ENCODE measurements around the gene YAP1.
"Not testable (repeated sequence)": the region's sequence is repeated elsewhere in the genome, so short reads cannot be mapped to it uniquely, and the experiment has no call there.

The YAP1 gene

DNA sequence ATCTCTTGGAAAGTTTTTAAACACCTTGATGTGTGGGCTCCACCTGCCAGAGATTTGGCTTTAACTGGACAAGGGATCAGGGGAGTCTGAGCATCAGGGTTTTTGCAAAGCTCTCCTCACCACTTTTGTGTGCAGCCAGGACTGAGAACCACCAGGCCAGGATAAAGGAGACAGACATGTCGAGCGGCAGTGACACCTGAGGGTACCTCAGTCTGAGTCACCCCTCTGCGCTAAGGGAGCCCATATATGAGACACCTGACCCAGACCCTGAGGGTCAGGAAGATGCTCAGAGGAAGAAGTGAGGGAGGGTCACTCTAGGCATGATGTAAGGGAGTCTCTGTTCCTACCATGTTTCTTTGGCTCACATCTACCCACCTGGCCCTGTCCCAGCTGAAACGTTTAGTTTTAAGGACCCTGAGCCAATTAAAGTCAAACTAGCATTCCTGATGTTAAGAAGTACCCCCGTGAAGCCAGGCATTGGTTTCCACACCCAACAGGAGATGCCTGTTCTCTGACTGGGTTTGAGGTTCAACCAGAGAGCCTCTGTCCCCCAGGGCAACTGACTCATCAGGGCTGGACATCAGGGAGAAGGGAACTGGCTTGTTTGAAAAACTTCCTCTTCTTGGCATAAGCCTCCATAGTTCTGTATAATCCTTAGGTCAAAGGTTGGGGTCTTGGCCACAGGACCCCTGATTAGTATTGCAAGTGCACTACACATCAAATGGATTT lies 134.6 kb downstream of the YAP1 start:
- no peak for DNase-seq

DNA sequence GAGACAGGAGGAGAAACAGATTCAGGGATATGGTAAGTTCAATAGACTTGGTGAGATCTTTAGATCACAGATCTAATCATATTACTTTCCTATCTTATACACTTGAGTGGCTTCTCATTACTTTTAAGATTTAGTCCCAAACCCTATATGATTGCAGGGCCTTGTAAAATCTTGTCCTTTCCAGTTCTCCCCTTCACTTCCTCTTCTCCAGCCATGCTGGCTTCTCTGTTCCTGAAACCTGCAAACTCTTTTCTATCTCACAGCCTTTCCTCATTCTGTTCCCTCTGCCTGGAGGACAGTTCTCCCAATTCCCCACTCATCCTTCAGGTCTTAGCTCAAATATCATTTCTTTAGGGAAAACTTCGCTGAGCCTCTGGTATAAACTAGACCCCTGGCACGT lies 141.2 kb downstream of the YAP1 start:
- no peak for DNase-seq

DNA sequence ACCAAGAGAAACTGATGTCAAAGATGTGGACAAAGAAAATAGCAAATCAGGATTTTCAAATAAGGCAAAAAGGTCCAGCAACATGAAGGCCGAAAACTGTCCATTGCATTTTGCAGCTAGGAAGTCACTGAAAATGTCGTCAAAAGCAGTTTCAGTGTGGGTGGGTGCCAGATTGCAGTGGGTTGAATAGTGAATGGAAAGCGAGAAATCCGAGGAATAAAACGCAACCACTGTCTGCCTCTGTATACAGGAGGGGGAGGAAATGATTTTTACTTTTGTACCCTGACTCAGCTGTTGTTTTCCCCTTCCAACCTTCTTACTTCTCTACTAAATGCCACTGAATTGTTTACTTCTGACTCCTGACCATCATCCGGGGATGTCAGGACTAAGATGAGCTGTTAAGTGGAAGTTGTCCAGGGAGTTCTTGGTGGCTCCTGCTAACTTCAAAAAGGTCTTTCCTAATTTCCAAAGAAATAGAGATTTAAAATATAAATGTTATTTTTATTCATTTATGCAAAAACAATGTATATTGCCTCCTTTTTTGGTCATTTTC lies 142.2 kb downstream of the YAP1 start:
- DNase-seq: no peak

DNA sequence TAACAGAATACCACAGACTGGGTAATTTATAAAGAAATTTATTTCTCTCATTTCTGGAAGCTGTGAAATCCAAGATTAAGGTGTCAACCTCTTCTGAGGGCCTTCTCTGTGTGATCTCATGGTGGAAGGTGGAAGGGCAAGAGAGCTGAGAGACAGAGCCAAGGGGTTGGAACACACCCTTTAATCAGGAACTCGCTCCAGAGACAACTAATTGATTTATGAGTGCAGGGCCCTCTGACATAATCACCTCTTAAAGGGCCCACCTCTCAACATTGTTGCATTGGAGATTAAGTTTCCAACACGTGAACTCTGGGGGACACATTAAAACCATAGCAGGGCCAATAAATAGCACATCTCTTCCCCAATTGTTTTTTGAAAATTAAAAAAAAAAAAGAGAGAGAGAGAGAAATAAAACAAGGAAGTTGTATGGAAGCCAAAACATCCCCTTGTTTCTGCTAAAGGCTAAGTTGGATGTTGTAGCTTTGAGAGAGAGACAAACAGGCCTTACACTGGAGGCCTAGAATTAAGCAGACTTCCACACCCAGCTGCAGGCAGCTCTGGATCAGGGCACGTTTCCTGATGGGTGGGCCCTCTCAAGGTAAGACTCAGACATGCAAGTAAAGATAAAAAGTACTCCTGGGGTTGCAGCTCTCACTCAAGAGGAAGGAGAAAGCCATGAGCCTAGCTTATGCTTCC lies 142.9 kb downstream of the YAP1 start:
- DNase-seq: no peak

DNA sequence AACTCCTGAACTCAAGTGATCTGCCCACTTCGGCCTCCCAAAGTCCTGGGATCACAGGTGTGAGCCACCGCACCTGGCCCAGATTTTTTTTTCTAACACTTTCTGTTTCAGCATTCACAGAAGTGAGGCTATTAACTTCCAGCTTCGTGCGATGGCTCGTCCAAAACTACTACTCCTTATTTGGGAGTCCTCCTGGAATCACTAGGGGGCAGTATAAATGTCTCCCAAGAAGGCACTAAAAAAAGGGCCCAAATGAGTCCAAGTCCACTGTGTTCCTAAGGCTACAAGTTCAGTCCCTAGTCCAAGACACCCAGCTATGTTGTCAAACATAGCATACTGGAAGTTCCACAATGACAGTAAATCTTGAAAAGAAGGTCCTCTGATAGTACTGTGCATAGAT lies 143.8 kb downstream of the YAP1 start:
- DNase-seq: no peak

DNA sequence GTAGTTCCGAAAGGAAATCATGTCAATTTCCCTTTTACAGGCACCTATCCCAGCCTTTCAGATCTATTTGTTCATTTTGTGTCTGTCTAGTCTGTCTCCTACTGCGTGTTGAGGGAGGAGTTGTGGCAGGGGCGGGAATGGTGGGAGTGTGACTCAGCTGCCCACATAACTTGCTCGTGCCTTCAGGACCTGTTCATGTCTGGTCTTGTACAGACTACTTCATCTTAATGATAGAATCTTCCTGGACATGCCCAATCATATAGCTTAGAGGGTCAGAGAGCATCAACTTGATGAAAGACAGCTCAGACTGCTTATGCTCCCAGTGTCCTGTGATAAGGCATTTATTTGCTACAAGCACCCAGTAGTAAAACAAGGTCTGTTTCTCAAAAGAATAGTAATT lies 146.0 kb downstream of the YAP1 start:
- no peak for DNase-seq

DNA sequence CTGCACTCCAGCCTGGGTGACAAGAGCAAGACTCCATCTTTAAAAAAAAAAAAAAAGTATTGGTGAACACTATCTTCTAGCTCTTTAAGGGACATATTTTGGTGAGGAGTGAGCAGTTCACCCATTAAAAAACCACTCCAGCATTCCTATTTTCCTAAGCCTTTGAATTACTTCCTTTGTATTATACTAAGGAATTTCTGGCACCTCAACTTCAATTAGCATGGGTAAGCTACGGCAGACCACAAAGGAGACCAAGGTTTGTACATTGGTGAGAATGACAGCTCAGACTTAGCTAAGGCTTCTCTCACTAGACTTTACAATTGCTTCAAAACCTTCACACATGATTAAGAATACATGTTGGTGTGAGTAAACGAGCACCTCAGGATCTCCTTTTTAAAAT lies 150.0 kb downstream of the YAP1 start:
- no peak for DNase-seq

DNA sequence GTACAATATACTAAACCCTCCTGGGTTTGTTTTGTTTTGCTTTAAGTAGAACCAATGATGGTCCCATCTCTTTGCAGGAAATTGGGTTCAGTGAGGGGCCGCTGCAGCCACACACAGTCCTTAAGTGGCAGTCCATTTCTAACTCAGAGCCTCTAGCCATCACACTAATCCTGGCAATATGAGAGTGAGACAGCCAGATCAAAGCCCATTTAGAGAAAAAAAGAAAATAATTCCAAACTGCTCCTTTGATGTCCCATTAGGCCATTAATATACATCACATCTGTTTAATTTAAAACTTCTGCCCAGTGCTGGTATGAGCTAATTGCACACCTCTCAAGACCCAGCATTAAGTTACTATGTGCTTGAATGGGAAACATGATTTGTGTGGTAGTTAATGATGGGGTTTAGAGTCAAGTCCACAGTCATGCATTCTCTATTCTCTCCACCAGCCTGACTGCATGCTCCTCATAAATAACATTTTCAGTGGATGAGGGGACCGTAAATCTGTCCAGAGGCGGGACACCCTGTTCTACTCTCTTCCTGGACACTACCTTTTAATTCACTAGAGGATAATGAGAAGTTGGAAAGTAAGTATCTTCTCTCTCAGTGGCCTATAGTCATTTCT lies 153.2 kb downstream of the YAP1 start:
- DNase-seq: no peak

DNA sequence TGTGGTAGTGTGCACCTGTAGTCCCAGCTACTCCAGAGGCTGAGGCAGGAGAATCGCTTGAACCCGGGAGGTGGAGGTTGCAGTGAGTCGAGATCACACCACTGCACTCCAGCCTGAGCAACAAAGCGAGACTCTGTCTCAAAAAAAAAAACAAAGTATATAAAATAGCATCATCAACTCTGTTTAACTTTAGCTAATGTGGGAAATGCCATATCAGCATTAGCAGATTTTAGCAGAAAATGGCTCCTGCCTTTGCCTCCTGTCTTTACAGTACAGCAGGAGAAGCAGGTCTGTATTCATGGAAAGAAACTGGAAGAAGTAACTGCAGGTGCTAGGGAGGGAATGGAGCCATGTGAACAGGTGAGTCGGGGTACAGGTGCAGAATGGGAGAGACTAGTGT lies 154.5 kb downstream of the YAP1 start:
- DNase-seq: not testable (repeated sequence)

DNA sequence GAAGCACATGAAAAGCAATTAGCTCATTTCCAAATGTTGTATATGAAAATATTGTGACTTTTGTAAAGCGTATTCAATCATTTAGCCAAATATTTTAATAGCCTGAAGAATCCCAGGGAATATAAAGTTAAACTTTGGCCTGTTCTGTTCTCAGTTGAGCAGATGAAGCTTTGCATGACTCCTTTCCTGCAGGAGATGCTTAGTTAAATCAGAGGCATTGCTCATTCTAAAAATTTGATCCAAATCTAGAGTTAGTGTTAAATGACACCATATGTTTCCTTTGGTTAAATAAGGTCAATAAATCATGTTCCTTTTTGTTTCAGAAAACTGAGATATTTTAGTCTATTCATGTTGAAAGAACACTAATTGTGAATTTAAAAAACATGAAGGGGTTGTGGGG lies 155.9 kb downstream of the YAP1 start:
- no peak for DNase-seq

DNA sequence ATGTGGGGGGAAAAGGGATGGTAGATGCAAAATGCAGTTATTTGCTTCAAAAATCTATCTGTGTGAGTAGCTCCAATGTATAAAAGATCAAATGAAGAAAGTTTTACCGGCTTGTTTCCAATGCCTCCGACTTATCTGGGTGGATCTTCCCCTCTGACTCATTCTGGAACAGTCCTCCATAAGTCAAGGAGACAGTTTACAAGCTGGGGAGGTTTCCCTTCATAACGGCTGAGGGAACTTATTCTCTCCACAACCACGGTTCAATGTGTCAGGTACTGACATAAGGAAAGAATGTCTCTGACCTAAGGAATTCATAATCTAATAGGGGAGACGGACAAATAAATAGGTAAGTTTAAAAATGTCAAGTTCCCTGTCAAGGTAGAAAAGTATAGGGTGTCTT lies 157.4 kb downstream of the YAP1 start:
- no peak for DNase-seq

DNA sequence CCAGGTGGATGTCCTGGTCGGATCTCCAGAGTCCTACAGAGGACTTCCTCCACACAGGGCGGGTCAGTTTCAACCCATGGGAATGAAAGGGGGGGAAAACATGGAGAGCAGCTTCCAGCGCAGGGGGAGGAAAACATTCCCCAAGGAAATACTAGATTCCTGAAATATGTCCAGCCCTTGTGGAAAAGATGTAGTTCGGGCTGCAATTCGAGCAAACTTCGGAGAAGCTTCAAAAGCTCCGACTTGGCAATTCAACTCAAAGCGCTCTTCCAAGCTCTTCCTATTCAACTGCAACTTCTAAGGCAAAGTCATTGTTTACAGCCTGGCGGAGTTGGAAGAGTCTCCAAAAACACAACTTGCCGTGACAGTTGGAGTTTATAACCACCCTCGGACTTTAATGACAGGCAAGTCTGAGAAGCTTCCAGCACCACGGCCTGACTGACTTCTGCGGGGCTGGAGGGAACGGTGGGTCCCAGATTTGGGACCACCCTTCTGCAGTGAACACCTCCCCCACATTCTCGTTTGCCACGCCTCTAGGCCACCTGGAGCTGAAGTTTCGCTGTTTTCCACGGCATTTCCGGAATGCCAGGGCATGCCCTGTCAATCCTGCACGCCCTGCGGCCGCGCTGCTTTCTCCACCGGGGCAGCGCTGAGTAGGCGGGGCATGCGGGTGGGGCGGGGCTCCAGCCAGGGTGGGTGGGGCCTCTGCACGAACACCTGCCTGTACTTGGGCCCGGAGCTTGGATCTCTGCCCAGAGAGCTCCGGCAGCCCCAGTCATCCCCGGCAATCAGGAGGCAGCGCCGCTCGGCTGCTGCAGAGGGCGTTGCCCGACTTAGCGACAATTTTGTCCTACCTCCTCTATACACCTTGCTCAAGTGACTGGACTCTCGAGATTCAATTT lies 158.1 kb downstream of the YAP1 start:
- peak; percentile 70 for DNase-seq

DNA sequence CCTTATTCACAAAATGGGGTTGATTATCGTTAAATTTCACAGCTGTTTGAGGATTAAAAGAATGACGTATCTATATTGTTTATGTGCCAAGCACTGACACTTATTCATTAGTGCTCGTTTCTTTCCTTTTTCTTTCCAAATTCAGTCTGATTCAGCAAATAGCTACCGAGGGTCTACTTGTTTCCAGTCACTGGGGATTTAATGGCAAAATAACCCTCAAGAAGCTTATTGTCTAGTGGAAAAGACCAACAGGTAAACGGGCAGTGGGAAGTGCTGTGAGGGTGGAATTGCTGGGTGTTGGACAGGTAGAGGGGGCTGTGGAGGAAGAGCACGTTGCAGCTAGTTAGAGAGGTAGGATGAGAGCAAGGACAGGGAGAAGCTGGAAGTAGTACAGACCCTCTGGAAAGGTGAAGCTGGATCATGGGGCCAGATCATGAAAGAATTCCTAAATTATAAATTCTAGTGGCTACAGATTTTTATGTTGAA lies 158.8 kb downstream of the YAP1 start:
- no peak for DNase-seq

DNA sequence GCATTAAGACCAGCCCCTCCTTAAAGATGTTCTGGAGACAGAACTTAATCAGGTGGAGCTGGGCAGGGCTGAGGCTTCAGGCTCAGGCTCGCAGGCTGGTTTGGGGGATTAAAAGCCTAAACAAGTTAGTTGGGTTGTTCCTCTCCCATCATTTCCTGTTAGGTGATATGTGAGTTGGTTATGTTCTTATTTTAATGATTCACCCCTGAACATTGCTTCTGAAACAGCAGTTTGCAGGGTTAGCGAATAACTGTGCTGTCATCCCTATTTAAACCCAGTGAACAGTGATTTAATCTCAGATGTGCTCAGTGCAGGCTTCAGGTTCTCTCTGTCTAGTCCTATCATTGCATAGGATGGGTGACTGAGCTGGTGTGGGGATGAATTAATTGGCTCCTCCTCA lies 159.7 kb downstream of the YAP1 start:
- no peak for DNase-seq

DNA sequence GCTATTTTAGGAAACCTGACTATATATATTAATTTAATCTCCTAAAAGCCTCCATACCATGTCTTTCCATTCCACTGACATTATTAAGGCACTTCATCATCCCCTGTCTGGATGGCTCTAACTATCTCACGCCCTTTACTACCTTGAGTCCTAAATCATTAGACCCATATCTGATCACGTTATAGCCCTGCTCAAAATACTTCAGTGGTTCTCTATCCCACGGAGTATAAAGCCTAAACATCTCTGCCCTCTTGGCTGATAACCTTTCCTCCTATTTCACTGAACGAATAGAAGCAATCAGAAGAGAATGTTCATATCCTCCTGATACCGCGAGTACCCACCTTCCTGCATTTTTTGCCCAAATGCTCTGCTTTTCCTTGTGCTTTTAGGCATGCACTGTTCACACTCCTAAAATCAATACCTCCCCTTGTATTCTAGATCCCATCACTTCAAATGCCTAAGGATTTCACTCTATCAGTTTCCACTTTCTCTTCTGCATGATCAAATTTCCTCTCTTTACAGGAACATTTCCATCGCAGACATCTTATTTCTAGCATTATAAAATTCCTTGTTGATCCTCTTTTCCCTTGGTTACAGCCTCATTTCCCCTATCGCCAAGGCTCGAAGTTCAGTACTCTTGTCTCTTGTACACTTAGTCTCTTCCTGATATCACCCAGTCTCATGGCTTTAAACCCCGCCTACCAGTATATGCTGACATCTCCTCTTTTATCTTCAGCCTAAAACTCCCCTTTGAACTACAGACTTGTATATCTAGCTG lies 162.0 kb downstream of the YAP1 start:
- no peak for DNase-seq

DNA sequence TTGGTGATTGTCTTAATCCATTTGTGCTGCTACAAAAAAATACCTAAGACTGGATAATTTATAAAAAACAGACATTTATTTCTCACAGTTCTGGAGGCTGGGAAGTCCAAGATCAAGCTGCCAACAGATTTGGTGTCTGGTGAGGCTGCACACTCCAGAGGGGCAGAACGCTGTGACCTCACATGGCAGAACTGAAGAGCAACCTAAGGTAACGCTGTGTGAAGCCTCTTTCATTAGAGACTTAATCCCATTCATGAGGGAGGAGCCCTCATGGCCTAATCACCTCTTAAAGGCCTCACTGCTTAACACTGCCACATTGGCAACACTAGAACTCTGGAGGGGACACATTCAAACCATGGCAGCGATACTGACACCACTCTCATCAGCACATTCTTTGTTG lies 164.4 kb downstream of the YAP1 start:
- no peak for DNase-seq

DNA sequence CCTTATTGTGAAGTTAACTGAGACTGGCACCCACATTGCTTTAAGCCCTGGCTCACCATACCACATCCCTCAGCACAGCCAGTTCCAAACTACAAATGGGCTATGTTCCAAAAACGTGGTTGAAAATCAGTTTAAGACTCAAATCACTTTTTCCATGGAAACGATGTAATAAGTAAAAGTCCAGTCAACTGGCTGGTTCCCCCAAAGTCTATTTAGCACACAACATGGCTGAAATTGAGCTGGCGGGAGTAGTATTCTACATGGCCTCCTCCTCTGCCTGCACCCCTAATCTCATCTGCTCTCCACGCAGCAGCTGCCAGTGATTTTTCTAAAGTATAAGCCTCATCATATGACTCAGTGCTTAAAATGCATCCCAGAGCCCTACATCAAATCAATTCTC lies 166.1 kb downstream of the YAP1 start:
- no peak for DNase-seq

DNA sequence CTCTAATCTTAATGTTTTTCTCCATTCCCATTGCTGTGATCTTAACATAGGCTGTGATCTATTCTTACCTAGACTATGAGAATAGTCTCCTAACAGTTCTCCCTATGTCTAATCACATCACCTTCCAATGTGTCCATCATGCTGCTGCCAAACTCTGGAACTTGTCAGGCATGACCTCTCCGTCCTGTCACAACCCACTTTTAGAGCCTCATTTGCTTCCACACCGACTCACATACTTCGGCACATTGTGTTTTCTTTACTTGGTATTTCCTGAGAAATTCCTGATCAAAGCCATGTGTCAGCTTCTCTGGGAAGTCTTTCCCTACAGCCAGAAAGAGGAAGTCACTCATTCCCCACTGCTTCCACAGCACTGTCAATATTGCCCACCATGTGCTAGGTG lies 166.5 kb downstream of the YAP1 start:
- no peak for DNase-seq

DNA sequence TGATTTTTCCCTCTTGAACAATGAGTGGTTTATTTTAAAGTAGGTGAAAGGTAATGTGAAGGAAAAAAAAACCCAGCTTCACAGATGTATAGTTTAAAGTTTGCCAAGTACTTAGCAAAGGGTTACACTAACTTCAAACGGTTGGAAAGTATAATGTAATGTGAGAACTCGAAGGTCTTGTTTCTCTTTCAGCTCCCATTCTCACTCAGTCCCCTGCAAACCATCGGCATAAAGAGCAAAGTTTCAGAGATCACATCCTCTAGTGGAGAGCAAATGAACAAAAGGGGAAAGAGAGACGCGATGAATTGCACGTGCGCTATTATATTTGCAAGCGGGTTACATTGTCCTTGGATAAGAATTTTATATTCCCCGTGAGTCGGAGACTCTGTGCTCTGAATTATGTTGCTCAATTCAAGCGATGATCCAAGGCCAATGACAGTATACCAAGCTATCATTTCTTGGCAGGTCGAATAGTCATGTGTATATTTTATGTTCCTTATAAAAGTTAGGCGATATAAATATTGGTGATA lies 169.5 kb downstream of the YAP1 start:
- DNase-seq: no peak

DNA sequence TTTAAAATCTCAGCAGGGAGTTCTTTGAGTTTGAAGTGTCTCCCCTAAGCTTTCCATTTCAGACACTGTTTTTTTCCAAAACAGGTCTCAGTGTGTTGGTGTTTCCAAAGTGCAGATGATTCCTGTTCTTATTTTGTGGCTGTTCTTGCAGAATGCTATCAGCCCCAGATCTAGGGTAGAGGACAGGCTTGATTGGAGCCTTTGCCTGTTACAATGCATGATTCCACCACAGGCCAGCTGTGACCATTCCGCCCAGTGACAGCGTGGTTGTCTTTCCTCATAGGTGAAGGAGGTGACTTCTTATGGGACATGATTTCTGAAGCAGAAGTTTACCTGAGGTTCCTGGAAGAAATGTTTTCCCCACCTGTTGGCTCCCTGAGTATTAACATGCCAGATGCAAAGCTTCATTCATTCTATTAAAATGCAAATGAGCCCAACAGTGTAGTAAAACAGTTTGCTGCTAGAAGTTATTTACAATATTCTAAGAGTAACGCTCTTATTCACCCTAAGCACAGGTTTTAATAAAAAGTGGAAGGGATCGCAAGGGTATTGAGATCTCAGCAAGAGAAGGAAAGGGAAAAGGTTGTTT lies 170.1 kb downstream of the YAP1 start:
- no peak for DNase-seq
